HG02840 (cell line): Measurements from ENCODE around the gene PBX1.
"Not testable (repeated sequence)": the region's sequence is repeated elsewhere in the genome, so short reads cannot be mapped to it uniquely, and the experiment has no call there.

Experiments
- ATAC-seq: cut with Tn5 transposase; IDR thresholded peaks from one replicate; pipeline ENCODE4 v1.9.1; 2021; ENCODE audit warnings: mild to moderate bottlenecking, moderate library complexity, moderate number of reproducible peaks; ENCODE audit not compliant: unreplicated experiment, low FRiP score

Gene PBX1

DNA sequence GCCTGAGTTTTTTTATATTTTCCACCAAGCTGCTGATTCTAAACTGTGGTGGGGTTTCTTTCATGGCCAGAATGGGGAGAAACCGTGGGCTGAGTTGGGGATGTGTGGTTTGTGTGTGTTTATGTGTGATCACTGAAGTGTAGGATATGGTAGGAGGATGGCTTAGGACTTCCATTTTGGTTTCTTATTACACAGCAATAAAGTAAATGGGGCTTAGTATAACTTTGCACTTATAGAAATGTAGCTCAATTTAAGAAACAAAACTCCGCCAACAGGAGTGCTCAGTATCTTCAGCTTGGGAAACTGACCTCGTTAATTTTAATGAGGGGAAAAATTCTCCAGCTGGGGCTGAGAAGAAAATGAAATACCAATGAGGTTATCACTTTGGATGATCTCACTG, 77.8 kb downstream of the PBX1 start:
- ATAC-seq = no peak

DNA sequence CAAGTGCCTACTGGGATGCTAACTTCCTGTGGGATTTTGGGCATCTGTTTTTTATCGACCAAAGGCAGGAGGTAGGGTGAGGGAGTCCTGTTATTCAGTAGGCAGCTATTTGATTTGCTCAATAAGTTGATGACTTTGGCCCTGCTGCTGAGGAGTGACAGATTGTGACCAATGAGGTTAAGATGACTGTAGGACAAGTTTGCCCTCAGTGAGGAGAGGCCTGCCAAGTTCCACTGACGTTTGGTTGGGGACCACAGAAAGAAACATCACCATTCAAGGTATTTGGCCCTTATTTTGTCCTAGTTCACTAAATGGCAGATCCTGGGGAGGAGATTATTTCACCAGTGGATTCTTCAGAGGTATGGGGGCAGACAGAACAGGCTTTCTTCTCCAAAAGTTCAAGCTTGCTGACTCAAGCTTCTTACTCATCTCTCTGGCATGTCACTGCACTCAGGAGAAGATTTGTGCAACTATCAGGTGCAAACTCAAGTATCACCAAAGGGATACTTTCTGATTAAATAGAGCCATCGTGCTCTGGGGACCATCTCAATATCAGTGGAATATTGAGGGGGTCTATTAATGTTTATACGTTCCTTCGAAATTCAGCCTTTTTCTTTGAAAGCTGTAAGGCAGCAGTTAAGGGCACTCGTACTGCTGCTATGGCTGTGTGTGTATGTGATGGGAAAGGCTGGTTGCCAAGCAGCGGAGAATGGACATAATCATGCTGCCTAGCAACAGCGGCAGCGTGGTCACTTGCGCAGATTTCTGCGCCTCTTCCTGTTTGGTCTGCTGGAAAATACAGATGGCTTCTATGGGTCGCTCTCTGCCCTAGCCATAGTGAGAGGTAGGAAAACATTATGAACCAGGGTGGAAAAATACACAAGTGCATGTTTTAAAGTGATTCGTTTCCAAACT, 78.7 kb downstream of the PBX1 start:
- ATAC-seq = no peak

DNA sequence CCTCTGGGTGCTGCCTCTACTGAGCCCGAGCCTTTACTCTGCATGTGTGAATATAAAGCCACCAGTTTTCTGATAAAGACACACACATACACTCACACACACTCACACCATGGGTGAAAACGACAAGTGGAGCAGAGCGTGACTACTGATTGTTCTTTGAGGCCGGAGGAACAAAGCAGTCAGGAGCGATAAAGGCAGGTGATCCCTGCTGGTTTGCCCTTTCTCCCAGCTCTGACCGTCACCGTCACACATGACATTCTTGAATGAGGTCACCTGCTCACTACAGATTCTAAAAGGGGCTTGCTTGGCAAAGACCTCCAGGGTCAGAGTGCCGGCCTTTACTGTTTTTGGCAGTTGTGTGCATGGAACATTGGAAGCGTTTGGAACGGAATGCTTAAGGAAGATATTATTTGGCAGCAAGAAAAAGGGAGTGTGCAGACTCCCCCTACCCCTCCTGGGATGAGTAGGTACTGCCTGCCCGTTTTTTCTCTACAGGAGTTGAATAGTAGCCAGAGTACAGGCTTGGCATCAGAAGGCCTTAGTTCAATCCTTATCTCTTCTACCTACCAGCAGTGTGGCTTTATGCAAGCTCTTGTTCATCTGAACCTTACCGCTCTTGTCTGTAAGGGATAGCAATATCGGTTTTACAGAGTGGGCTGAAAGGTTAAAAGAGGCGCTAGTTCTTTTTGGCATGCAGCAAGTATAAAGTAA, 79.7 kb downstream of the PBX1 start:
- no peak for ATAC-seq

DNA sequence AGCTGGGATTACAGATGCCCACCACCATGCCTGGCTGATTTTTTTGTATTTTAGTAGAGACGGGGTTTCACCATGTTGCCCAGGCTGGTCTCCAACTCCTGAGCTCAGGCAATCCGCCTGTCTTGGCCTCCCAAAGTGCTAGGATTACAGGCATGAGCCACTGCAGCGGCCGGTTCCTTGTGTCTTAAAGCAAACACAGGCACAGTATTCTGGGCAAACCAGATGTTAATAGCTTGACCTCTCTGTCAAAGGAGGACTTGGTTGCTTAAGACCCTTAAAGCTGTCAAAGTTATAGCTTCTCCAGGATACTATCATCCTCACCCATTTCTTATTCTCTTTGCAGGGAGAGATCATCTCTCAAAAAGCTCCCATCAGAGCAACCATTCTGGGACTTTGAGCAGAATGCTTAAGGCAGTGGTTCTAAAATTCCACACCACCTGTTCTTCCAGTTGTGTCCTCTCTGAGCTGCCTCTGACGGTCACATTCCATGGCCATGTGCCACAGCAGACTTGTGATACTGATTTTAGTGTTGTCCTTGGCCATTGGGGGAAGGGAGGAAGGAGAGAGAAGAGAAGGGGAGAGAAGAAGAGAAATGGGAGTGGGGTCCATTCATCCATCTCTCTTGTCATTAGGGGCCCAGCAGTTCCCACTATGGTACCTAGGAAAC, 81.8 kb downstream of the PBX1 start:
- no peak for ATAC-seq

DNA sequence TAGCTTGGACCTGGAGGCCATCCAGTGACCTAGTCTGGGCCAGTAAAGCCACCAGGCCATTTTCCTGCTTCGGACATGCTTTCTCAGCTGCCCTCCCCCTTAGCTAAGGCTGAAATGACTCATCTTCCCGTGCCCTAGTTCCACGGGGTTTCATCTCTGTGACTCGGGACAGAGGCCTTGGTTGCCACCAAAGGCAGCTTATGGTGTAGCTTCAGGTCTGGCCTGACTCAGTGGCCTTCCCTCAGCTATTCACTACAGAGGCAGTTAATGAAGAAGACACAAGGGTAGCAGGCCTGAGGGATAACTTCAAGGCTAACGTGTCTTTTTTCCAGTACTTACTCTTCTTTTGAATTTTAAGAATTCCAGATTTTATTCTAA, 82.4 kb downstream of the PBX1 start:
- no peak for ATAC-seq

DNA sequence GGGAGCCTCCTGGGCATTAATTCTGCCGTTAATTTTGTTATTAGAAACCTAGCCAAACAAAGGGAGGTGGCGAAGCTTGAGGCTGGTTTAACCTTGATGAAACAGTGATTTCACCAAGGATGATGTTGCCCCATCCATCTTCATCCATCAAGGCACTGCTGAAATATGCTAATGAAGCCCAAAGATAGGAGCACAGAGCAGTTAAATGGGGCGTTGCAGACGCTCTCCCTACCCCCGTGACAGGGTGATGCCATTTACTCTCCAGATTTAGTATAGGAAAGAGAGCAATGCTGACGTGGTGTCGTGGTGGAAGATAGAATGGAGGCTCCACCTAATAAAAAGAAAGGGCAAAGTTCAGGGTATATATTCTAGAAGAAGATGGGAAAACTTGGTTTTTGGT, 84.0 kb downstream of the PBX1 start:
- no peak for ATAC-seq

DNA sequence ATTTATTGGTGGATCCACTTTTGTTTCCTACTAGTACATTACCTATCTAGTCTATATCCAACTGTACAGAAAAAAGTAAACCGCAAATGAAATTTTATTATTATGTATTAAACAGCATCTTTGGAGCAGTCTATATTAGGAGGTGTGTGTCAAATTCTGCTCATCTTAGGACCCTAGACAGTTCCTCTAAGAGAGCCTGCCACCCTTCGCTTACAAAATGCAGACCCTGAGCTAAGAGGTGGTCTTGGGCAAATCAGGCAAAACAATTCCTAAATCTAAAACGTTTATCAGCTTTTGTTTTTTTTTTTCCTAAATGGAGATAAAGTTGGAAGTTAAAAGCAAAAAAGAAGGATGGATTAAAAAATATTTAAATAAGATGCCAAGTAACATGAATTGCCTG, 85.3 kb downstream of the PBX1 start:
- ATAC-seq = no peak

DNA sequence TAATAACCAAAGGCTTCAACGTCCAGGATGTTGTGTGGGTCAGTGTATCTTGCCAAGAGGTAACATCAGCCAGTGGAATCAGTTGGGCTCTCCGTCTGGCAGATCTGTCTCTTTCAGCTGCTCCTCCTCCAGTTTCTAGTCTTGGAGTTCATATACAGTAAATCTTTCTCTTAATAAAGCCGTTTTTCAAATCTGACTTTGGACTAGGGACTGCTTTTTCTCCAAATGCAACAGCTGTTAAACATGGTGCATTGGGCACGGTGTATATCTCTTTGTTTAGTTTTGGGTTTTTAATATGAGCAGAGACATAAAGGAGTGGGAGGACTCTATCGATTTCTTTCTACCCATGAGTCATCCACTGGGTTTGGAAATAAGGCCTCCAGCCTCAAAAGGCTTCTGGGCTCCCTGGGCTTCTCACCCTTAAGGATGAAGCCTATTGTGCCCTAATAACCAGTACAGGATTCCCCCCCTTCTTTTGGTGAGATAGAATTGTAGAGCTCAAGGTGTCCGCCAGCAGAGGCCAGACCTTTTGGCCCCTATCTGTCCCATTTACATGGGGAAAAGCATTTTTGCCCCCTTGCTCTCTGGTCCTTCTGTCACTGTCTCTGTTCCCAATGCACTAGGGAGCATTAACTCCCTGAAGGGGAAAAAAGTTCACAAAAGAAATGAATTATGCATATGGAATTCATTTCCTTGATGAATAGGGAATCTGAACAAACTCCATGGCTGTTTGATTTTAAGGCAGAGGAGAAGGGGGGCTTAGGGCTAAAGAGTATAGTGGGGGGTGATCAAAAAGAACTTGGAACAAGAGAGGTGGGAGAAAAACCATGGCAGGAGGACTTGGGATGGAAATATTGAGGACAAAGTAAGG, 86.0 kb downstream of the PBX1 start:
- no peak for ATAC-seq

DNA sequence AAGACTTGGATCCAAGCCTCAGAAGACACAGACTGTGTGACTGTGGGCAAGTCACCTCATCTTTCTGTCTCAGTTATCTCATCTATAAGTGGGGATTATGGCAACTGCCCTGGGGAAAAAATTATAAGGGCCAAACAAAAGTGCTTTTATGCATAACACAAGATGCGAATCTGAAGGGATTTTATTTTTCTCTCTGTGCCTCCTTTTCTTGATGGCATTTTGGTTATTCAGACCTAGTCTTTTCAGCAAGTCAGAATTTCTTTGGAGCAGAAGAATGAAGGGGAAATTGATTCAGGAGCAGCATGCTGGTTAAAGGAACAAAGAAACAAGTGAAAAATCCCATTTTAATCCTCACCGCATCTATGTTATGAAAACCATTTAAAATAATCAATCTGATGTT, 86.9 kb downstream of the PBX1 start:
- no peak for ATAC-seq

DNA sequence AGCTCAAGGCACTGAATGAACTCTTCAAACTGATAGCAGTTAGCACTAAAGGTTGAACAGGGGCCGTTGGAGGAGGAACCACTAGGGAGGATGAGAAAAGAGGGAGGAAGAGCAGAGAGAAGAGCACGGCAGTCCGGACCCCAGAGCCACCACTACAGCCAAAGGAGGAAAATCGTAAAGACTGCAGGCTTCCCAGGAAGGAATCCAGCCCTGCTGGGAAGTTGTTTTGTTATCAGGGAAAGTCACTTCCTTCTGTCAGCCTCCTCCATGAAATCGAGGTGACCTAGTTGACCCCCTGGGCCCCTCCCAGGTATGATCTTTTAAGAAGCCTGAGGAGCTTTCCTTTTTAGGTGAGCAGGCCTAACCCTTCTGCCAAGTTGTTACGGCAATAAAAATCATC, 88.2 kb downstream of the PBX1 start:
- ATAC-seq = no peak

DNA sequence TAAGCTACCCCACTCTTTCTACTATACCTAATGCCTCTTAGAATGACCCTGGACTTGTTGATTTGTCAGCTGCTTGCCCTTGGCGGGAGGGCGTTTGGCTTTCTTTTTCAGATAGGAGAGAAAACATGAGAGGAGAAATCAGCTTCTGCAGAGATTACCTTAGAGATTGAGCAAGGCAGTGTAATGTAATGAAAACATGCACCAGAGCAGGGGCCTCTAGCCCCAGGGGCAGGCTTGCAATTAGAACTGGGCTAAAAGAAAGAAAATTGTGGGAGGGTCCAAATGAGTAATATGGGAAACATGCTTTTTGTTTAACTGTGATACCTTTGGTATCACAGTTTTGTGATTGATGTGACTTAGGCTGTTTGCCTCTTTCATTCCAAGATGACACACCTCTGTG, 89.7 kb downstream of the PBX1 start:
- no peak for ATAC-seq

DNA sequence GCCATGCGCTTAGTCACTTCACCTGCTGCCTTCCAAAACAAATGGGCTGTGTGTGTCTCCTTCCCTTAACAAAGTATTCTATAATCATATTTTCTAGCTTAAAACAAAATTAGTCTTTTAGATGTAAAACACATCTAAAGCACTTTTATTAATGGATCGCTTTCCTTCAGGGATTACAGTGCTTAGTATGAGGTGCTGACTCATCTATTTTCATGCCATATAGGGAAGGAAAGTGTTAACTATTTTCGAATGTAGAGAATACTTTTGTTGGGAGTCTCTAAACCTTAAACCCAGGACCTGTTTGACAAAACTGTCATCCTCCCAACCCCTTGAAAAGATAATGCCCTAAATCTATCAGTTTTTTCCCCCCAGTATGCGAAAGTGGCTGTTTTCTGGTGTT, 90.2 kb downstream of the PBX1 start:
- no peak for ATAC-seq

DNA sequence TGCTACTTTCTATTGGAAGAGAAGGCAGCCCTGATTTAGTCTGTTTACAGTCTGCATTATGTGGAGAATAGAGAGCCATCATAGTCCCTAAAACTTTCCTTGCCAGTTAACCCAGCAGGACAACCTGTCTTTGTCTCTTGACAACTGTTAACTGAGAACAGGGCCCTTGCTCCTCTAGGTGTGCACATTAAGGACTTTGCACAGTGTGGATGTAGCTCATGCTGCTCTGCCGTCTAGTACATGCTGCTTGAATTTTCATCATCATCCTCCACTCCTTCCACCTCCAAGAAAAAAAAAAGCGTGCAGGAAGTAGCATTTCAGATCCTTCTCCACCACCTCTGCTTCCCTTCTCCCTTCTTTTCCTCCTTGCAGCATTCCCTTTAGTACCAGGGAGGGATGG, 91.5 kb downstream of the PBX1 start:
- no peak for ATAC-seq

DNA sequence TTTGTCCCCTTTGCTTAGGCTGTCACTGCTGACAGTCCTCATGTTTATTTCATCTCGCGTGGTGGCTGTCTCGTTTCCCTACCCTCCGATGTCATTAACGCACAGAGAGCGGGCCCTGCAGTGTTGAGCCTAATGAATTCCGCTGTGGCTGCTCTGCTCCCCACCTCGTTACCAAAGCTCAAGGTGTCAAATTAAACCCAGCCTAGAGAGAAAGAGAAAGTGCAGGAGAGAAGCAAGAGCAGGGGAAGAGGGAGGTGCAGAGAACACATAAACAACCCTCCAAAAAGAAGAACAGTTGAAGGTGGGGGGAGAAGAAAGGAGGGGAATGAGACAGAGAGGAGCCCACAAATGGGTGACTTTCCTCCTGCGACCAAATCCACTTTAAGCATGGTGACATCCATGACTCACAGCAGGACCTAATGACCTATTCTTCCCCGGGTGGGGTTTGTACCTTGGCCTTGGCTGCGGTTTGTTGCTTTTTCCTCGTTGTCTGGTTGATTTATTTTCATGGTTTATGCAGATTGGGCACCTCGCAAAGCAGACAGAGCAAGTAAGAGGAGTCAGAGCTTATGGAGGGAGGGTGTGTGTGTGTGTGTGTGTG, 92.5 kb downstream of the PBX1 start:
- no peak for ATAC-seq

DNA sequence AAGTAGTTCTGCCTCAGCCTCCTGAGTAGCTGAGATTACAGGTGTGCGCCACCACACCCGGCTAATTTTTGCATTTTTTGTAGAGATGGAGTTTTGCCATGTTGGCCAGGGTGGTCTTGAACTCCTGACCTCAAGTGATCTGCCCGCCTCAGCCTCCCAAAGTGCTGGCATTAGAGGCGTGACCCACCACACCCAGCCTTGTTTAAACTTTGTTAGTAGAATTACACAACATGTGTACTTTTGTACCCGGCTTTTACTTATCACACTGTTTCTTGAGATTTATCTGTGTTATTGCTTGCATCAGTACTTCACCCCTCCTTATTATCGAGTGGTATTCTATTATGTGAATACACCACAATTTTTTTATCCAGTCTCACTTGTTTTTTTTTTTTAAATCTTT, 94.0 kb downstream of the PBX1 start:
- ATAC-seq = not testable (repeated sequence)

DNA sequence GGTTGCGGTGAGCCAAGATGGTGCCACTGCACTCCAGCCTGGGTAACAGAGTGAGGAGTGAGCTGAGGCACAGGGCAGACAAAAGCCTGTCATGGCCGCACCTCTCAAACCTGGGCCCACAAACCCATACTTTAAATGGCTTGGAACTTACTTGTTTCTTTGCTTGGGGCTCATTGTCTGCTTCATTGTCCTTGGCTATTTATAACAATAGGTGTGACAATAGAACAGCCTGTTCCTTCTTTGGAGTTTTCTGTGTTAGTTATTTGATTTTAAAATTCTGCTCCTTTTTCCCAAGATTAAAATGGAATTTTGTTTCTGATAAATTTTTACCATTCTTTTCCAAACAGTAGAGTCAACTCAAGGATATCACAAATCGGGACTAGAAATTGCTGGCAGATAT, 94.7 kb downstream of the PBX1 start:
- ATAC-seq = no peak

DNA sequence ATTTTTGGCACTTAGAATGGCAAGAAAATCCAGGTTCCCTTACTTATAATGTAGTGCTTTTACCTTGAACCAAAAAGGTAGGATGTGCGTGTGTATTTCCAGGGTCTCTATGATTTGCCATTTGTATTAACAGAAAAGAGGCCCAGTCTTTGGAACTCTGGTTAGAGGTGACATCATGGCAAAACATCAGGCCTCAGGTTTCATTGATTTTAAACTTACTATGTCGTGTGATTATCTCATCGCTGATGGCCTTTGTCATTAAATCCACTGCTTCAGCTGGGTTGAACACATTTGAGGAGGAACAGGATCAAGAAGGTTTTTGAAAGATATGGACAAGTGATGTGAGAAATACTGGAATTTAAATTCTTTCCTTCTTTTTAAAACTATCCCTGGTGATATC, 95.2 kb downstream of the PBX1 start:
- ATAC-seq = no peak

DNA sequence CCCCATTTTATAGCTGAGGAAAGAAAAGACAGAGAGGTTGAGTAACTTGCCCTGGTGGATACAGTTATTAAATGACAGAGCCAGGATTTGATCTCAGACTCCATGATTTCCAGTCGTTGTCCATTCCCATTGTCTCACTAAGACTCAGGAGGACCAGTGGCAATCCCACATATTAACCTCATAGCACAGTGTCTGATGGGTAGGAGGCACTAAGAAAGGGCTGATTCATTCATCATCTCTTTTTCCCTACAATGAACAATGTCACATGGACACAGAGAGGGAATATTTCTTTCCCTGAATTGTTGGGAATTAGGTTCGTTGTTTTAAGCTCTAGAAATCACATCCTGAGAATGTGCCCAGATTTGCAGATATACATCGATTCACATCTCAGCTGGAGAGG, 99.9 kb downstream of the PBX1 start:
- ATAC-seq = no peak

DNA sequence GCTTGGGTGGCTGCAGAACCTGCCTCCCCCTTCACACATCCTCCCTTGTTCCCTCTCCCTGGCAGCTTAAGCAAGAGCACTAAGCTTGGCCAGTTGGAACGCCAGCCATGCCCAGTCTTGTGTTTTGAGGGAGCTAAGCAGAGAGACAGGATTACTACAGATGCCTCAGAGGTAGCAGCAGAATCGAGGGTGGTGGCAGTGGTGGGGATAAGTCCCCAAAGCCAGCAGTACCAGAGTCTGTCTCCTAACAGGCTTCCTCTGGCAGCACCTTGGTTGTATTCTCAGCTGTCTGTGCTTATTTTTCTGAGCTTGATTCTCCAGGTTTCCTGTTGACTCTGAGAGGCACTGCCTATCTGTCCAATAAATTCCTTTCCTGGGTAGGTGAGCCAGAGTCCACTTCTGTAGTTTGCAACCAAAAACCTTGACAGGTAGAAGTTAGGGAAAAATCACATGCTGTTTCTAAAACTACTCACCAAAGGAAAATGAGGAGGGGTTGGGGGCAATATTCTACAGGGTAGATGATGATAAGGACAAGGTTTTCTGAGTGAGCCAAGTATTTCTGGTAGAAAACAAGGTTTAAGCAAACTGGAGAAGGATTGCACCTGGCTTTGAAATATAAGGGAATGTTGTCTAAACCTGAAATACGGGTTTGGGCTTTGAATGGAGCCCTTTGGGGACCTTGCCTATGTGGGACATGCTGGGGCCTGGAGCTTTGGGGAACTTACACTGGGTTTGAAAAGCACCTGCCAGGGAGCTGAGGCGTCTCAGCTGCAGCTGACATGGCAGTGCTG, 100.8 kb downstream of the PBX1 start:
- no peak for ATAC-seq
